ENCODE data around the gene LRGUK.
A peak's percentile ranks its signal among the peaks of the same experiment; 100 is the strongest.

Gene LRGUK

GRCh38 chr7:134167841-134168240 is 40.7 kb downstream of the LRGUK start:
- TF ChIP-seq CTCF (IDR thresholded peaks at IDR 0.05; ENCODE audit: insufficient read depth, low read depth, low read length, missing control alignments), result no peak
- no peak for DNase-seq (ENCODE audit: low read depth)

GRCh38 chr7:134174795-134175261 is 47.7 kb downstream of the LRGUK start:
- TF ChIP-seq CTCF (IDR thresholded peaks at IDR 0.05; ENCODE audit: insufficient read depth, low read depth, low read length, missing control alignments), result no peak
- DNase-seq (ENCODE audit: low read depth), result peak; percentile 88
- H3K4me3 ChIP-seq (ENCODE audit: low read length), result no peak overlapping the region

More at GRCh38 chr7:134167841-134168240, 40.7 kb downstream of the LRGUK start:
- H3K4me3 ChIP-seq (ENCODE audit: low read length), result no peak overlapping the region

DNA sequence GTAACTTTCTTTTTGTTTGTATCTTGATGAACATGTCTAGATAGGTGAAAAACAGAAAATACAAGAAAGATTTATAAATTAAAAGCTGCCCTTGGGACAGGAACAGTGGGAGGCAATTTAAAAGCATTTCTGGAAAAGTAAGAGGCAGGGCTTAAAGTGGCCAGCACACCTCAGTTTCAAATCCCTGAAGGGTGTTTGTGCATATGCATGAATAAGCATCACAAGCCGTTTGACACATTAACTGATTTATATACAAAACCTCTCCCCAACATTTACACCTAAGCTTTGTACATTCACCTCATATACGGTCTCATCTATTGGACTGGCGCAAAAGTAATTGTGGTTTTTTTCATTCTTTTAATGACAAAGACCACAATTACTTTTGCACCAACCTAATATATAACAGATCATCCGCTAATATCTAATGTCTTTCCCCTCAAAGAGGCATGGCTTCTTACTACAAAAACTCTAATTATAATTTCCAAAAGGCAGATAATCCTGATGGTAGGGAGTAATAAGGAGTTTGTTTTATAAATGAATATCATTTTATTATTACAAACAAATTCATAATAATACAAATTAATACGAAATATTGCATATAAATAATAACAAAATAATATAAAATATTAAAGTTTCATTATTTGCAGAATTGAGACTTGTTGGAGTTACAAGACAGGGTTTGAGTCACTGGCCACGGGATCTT is 48.3 kb downstream of the LRGUK start:
- DNase-seq (ENCODE audit: low read depth), result no peak

DNA sequence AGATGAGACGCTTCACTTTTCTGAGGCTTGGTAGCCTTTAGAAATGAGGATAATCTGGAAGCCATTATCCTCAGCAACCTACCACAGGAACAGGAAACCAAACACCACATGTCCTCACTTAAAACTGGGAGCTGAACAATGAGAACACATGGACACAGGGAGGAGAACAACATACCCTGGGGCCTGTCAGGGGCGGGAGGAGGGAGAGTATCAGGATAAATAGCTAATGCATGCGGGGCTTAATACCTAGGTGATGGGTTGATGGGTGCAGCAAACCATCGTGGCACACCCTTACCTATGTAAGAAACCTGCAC is 48.9 kb downstream of the LRGUK start:
- no peak for DNase-seq (ENCODE audit: low read depth)
- TF ChIP-seq CTCF (IDR thresholded peaks at IDR 0.05; ENCODE audit: insufficient read depth, low read depth, low read length, missing control alignments), result no peak
- no peak overlapping the region for H3K4me3 ChIP-seq (ENCODE audit: low read length)

More for the DNA sequence above, 48.3 kb downstream of the LRGUK start:
- no peak overlapping the region for H3K4me3 ChIP-seq (ENCODE audit: low read length)
- TF ChIP-seq CTCF (IDR thresholded peaks at IDR 0.05; ENCODE audit: insufficient read depth, low read depth, low read length, missing control alignments), result no peak

DNA sequence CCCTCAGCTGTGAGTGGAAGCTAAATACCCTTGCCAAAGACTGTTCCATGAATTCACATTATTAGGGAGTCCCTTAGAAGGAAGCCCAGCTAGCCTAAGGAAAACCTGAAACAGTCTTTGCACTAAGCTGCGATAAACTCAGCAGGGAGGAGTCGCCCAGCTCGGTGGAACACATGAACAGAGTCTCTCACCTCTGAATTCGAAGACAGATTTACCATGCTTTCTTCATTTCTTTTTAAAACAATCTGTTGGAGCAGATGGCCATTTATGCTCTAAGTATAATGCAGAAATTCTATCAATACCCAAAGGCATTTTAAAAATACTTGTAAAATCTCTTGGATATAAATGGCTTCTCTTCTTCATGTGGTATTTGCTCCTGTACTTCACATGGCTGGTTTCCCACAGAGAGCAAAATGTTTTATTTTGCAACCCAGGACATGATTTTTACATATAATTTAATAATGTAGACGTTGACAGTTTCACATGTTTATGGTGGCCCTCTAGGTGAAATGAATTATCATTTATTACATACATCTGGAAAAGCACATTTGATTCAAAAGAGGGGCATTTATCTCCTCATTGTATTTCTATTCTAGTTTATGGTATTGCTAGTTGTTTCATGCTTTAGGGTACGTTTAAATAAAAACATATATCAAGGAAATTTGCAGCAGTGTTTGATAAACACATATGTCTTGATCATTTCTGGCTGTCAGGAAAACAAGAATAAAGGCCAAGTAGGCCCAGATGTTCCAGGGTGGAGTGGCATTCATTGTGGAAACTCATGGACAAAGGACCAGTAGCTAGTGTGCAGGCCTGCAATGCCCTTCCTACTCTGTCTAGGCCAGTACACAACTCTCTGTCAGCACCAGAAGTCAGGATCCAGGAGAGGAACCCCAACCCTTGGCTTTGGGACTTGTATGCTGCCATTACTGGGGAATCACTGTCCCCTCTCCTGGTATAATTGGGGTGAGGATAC is 52.2 kb downstream of the LRGUK start:
- TF ChIP-seq CTCF (IDR thresholded peaks at IDR 0.05; ENCODE audit: insufficient read depth, low read depth, low read length, missing control alignments), result no peak
- no peak overlapping the region for H3K4me3 ChIP-seq (ENCODE audit: low read length)
- DNase-seq (ENCODE audit: low read depth), result no peak

GRCh38 chr7:134180376-134180775 is 53.2 kb downstream of the LRGUK start:
- no peak overlapping the region for H3K4me3 ChIP-seq (ENCODE audit: low read length)
- TF ChIP-seq CTCF (IDR thresholded peaks at IDR 0.05; ENCODE audit: insufficient read depth, low read depth, low read length, missing control alignments), result no peak
- no peak for DNase-seq (ENCODE audit: low read depth)
